SK-MEL-5 (cell line): Measurements from ENCODE around the gene CDK5RAP1. TPM values are rescaled to one million over a fixed set of nuclear protein-coding genes. Genes with fewer than 3 reads are reported as not detected.
"Not testable (repeated sequence)": the region's sequence is repeated elsewhere in the genome, so short reads cannot be mapped to it uniquely, and the experiment has no call there.

Experiments used
- DNase-seq: peaks from one replicate; pipeline ENCODE4 v3.0.0-alpha.2; 2016; ENCODE audit warnings: low read depth, low spot score
- in situ Hi-C: cut with HindIII; loops from 2 replicates; pipeline ENCODE4 v1.10.0; 2016; ENCODE audit warnings: low sequenced_read_pairs, high pct_unique_total_duplicates, low pct_unique_long_range_greater_than_20kb
- total RNA-seq: library from RNA; depleted of rRNA; stranded (reverse); fragments of >200 nt; shearing (Covaris generic); gene quantifications from 2 replicates; pipeline ENCODE4 v1.2.3, GENCODE V29; 2014

Gene CDK5RAP1
- total RNA-seq, 1 experiment from 2014 or later: 38.1 TPM

DNA sequence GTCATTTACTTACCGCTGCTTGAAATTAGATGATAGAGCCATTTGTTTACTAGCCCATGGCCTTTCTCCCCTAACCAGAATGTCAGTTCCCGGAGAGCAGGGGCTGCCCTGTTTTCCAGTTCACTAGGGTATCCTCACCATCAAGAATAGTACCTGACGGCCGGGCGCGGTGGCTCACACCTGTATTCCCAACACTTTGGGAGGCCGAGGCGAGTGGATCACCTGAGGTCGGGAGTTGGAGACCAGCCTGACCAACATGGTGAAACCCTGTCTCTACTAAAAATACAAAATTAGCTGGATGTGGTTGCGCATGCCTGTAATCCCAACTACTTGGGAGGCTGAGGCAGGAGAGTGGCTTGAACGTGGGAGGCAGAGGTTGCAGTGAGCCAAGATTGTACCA is 22.6 kb upstream of the CDK5RAP1 start:
- DNase-seq, in situ Hi-C loops: not testable (repeated sequence)

DNA sequence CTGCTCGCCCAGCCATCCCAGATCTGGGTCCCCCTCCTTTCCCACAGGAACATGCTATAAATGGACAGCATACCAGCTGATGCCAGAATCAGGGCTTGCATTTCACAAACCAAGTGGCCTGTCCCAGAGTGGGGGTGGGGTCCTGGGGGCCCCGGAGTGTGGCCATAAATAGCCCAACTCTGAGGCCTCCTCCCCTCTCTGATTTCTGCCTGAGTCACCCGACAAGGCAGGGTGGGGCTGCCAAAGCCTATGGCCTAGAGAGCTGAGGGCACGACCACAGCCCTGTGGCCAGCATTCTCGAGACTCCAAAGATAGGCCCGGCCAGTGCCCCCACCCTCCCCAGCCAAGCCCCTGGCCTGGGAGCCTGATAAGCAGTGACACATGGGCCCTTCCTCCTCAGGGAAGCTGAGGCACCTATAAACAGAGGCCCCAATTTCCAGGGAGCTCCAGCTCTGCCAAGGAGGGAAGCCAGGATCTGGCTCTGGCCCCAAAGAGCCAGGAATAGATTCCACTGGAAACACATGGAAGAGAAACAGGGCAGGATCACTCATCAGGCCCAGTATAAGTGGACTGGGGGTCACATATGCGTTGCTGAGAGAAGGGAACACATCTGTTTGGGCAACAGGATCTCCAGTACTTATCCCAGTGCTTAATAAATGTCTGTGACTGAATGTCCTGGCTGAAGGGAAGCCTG is 22.0 kb upstream of the CDK5RAP1 start:
- in situ Hi-C loops: no loop called here
- no peak for DNase-seq

DNA sequence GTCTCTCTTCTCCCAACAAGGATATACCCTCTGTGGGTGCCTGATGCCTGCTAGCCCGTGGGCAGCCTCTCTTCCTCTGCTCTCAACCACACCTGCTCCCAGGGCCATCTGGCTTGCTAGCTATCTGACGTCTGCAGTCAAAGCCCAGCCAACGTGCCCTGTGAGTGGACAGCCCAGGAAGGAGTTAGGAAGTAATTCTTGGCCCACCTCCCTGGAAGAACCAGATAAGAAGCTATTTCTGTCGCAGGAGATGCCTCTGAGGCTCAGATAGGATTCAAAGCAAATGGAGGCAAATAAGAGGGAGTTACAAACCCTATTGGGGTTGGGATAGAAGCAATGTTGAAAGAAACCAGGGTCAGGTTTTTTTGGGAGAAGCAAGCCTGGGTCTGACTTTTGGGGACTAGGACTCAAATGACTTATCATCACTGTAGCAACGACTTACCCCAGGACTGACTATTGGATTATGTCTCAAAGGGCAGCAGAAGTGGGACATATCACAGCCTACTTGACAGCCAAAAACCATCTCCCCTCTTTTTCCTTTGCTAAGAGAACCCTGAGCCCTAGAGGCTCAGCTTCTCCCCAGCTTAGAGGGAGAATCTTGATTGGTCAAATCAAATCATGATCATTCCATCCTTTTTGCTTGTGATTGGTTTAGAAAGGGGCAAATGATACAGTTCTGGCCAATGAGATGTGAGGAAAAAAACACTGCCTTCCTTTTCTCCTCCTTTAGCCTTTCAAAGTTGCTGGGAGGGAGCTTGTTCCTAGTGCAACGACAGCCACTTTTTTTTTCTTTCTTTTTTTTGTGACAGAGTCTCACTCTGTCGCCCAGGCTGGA is 18.0 kb upstream of the CDK5RAP1 start:
- in situ Hi-C loops: no loop called here
- DNase-seq: no peak

DNA sequence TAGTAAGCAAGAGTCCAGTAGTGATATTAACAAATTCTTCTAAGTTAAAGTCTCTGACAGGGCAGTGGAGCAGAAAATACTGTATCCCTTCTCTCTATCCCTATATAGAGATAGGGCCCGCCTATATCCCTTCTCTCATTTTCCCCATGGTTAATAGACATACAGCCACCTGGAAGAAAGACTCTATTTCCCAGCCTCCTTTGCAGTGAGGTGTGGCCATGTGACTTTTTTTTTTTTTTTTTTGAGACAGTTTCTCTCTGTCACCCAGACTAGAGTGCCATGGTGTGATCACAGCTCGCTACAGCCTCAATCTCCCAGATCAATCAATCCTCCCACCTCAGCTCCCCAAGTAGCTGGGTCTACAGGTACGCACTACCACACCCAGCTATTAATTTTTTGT is 16.7 kb upstream of the CDK5RAP1 start:
- no peak for DNase-seq
- in situ Hi-C loops: no loop called here

DNA sequence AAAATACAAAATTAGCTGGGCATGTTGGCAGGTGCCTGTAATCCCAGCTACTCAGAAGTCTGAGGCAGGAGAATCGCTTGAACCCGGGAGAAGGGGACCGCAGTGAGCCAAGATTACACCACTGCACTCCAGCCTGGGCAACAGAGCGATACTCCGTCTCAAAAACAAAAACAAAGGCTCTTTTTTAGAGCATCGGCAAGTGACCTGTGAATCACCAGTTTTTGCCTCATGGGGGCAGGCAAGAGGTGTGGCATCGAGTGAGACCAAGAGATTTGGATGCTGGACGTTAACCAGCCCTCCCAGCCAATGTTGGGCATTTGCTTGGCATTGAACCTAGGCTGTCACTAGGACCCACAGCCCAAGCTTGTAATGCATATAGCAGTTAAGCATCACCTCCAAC is 14.6 kb upstream of the CDK5RAP1 start:
- in situ Hi-C loops: no loop called here
- peak; percentile 88 for DNase-seq

DNA sequence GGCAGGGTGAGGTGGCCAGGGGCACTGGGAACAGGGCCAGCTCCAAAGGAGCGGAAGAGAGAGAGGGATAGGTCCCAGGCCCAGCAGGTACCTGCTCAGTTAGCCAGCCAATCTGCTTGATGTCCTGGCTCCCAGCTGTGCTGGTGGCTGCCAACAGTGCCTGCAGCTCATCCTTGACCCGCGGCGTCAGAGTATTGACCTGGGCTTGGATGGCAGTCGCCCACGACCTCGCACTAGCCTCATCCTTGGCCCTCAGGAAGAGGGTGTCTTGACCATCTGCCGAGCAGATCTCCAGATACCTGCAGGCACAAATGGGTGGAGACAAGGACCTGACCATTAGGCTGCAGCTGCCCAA is 11.1 kb upstream of the CDK5RAP1 start:
- DNase-seq: no peak
- in situ Hi-C loops: no loop called here

DNA sequence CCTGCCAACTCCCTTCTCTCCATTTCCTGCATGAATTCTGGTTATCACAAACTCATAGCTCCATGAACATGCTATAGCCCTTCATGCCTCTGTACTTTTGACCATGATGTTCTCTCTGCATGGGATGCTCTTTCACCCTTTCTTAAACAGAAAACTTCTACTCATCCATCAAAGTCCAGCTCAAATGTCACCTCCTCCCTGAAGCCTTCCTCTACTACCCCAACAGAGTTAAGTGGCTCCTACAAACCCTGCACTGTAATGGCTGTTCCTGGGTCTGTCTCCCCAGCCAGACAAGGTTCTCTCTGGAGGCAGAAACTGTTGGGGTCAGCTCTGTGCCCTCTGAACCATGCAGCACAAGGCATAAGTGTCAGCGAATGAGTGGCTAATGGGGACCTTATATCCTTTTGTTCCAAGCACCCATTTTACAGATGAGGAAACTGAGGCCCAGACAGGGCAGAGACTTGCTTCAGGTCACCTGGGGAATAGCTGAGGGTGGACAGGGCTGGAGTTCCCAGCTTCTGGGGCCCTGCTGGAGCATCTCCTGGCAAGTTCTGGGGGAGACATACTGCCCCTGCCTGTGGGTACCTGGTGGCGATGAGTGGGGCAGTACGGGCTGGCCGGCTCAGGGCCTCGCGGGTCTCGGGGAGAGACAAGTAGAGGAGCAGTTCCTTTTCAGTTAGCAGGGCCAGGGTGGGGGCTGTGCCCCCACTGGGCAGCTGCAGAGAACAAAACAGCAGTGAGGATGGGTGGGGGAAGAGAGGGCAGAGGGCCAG is 10.6 kb upstream of the CDK5RAP1 start:
- in situ Hi-C loops: no loop called here
- no peak for DNase-seq

DNA sequence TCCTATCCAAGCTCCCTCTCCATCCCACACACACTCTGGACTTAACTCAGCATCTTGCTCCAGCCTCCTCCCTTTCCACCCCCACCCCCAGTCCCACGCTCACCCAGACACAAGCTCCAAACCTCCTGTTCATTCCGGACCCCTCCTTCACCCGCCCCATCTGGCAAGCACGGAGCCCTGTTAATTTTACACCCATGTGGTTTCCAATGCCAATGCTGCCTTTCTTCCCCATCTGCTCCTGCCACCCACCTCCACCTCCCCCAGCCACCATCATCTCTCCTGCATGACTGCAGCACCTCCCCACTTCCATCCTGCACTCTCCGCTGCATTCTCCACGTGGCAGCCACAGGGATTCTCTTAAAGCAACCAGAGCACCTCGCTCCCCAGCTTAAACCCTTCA is 9.9 kb upstream of the CDK5RAP1 start:
- DNase-seq: no peak
- in situ Hi-C loops: no loop called here

DNA sequence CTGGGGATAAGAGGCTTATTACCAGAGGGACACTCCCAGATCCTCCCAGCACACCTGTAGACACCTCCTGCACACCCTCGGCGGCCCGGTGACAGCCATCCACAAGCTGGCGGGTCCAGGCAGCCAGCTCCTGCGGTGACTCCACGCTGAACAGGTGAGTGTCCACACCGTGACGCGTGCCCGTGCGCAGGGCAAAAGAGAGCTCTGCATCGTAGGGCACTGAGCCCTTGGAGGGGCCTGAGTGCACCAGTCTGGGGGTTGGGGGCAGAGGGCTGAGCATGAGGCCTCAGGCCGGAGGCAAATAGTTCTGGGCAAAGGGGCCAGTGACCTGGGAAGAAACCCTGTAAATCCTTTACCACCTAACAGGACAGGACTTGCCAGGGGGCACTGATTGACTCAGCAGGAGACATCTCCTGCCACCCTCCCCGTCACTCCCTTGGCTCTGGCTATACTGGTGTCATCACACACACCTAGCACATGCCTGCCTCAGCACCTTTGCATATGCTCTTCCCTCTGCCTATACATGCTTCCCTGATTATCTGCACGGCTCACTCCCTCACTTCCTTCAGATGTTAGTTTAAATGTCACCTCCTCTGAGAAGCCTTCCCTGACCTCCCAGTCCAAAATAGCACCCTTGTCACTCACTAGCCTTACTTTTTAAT is 8.9 kb upstream of the CDK5RAP1 start:
- in situ Hi-C loops: no loop called here
- DNase-seq: no peak

DNA sequence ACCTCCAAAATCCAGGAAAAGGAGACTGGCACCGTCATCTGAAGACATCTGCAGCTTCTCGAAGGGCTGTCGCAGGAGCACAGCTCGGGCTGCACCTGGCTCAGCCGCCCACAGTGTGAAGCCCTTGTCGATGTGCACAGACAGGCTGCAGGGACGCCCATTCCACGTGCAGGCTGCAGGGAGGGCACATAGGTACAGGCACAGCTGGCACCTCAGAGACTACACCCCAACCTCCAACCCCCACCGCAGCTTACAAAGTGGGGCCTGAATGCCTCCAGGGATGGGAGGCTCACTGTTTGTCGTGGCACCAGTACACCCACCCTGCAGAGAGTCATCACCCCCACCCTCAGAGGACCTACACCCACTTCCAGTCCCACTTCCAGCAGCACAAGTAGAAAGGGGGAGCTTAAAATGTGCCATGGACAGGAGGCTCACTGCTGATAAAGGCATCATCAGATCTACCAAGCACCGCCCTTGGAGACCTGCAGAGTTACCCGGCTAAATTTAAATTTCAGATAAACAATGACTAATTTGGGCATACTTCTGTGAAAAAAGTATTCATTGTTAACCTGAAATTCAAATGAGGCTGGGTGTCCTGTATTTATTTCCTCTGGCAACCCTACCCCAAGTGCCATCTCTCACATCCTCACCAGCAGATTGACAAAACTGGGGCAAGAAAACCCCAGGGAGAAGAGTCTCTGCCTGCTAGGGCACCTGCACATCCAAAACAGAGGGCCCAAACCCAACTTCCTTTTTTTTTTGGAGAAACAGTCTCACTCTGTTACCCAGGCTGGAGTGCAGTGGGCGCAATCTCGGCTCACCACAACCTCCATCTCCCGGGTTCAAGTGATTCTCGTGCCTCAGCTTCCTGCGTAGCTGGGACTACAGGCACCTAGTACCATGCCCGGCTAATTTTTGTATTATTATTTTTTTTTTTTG is 7.7 kb upstream of the CDK5RAP1 start:
- no peak for DNase-seq
- in situ Hi-C loops: no loop called here

DNA sequence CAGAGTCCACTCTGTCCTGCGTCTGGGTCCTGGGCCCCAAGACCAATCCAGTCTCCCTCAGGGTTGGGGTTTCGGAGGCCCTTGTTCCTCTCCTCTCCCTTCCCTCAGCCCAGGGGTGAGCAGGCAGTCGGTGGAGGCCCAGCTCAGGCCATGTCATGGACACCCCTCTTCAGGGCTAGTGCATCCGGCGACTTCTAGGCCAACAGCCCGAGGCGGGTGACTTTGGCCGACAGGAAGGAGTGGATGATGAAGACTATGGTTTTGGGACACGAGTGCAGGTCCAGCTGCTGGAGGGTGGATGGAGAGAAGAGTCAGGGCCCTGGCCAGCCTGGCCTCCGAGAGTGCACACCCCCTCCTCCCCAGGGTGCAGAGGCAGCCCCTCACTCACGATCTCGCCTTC is 7.0 kb upstream of the CDK5RAP1 start:
- in situ Hi-C loops: no loop called here
- no peak for DNase-seq

DNA sequence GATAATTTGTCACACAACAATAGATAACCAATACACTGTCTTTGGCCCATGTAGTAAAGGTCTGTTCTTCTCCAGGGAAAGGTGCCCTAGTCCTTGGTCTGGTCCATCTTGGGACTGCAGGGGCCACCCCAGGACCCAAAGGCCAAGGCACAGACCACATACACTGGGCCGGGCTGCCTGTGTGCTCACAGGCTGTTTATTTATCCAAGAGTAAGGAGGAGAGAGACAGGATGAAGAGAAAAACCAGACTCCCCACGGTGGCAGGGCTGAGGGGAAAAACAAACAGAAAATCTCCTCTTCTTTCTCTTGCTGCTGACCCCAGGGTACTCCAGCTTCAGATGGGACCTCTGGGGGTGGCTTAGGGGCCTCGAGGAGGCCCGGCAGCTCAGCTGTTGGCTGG is 6.5 kb upstream of the CDK5RAP1 start:
- no peak for DNase-seq

DNA sequence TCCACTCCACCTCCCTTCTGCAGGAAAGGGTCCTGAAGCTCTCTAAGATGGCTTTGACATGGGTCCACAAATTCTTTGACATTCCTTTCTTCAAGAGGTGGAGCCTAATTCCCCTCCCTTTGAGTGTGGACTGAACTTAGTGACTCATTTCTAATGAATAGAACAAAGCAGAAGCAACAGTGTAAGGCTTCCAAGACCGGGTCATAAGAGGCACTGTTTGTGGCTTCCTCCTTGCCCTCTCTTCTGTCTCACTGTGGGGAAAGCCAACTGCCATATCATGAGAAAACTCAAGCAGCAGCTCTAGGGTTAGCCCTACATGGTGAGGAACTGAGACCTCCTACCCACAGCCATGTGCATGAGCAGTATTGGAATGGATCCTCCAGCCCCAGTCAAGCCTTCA is 5.9 kb upstream of the CDK5RAP1 start:
- in situ Hi-C loops: no loop called here
- DNase-seq: peak; percentile 18

More for the DNA sequence above, 6.5 kb upstream of the CDK5RAP1 start:
- in situ Hi-C loops: no loop called here

DNA sequence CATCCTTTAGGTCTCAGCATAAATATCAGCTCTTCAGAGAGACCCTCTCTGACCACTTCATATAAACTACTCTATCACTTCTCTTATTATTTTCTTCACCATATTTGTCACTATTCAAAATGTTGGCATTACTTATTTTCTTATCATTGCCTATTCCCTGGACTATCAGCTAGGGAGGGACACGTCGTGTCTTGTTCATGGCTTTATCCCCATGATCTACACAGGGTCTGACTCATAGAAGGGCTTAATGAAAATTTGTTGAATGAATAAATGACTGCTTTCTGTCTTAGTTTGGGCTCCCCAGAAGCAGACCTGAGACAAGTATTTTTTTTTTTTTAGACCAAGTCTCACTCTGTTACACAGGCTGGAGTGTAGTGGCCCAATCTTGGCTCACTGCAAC is 3.0 kb upstream of the CDK5RAP1 start:
- in situ Hi-C loops: no loop called here

DNA sequence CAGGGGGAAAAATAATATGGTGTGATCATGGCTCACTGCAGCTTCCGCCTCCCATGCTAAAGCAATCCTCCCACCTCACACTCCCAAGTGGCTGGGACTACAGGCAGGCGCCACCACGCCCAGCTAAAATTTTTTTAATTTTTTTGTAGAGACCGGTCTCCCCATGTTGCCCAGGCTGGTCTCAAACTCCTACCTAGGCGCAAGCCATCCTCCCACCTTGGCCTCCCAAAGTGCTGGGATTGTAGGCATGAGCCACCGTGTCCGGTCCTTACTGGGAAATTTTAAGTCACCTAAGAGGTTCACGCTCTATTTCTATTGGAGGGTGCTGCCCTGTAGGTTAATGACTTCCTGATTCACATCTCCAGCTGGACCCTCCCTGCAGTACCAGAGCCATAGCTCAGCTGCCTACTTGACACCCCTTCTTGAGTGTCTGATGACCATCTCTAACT is 626 bp upstream of the CDK5RAP1 start:
- no peak for DNase-seq
- in situ Hi-C loops: no loop called here

More for the DNA sequence above, 3.0 kb upstream of the CDK5RAP1 start:
- no peak for DNase-seq

DNA sequence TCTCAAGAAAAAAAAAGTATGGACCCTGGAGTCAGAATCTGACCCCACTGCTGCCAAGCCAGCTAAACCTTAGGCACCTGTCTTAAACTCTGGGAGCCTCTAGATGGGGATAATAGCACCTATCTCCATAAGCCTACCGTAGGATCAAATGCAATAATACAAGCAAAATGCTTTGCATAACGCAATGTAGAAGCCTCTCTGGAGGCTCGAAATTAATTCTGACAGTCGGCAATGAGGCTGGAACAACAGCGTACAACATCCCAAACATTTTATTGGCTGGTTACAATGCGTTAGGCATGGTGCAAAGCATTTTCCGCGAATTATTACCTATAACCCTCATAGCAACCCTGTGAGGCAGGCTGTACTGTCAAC is 521 bp downstream of the CDK5RAP1 start:
- in situ Hi-C loops: no loop called here
- no peak for DNase-seq

DNA sequence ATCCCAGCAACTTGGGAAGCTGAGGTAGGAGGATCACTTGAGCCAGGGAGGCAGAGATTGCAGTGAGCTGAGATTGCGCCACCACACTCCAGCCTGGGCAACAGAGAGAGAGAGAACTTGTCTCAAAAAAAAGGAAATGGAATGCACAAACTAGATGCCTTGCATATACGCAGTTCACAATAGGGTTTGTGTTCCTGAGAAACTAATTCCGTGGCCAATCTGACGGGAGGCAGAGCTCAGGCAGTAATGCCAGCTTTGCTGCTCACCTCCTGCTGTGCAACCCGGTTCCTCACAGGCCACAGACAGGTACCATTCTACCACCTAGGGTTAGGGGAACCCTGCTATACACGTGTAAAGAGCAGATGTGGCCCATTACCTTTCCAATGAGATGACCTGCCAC is 1.4 kb downstream of the CDK5RAP1 start:
- in situ Hi-C loops: no loop called here
- DNase-seq: peak; percentile 19
